SU-DHL-6 (cell line): Measurements from ENCODE around the gene ARVCF.

Experiments used
- H2AFZ ChIP-seq: fragments of 200-600 bp; sonication (generic); 2 replicates; pipeline ENCODE4 v1.6.1; 2014; ENCODE audit warnings: low read depth, mild to moderate bottlenecking, moderate library complexity, mixed read lengths, antibody characterized with exemption, low read length; ENCODE audit not compliant: severe bottlenecking
- H3F3A ChIP-seq: fragments of 200-600 bp; shearing (Covaris generic); 2 replicates; pipeline ENCODE4 v1.6.0; 2016; ENCODE audit warnings: antibody characterized with exemption, mild to moderate bottlenecking; ENCODE audit not compliant: insufficient read depth
- H3K27ac ChIP-seq: fragments of 200-600 bp; sonication (generic); 2 replicates; pipeline ENCODE4 v1.5.1; 2016; ENCODE audit warnings: low read depth, mild to moderate bottlenecking, low read length, moderate library complexity, mixed read lengths
- H3K27me3 ChIP-seq: fragments of 200-600 bp; sonication (generic), shearing (Covaris generic); 2 replicates; pipeline ENCODE4 v1.6.0; 2014; ENCODE audit warnings: mild to moderate bottlenecking, low read length
- H3K36me3 ChIP-seq: fragments of 200-600 bp; sonication (generic); 2 replicates; pipeline ENCODE4 v1.6.1; 2014; ENCODE audit warnings: mild to moderate bottlenecking, low read length, mixed read lengths
- H3K4me2 ChIP-seq: fragments of 300-600, 200-600 bp; shearing (Covaris generic), sonication (generic); 2 replicates; pipeline ENCODE4 v1.6.0; 2014; ENCODE audit warnings: low read length, low read depth, mild to moderate bottlenecking; ENCODE audit not compliant: poor library complexity, severe bottlenecking
- H3K4me3 ChIP-seq: fragments of 200-600 bp; sonication (generic); 2 replicates; pipeline ENCODE4 v1.5.1; 2014; ENCODE audit warnings: antibody characterized with exemption, low read length, mild to moderate bottlenecking, mixed read lengths; ENCODE audit not compliant: insufficient read depth, poor library complexity, severe bottlenecking
- H3K79me2 ChIP-seq: fragments of 200-600 bp; sonication (generic); 2 replicates; pipeline ENCODE4 v1.6.1; 2014; ENCODE audit warnings: mild to moderate bottlenecking, low read length, moderate library complexity; ENCODE audit not compliant: insufficient read depth
- H3K9ac ChIP-seq: fragments of 200-600 bp; sonication (generic); 2 replicates; pipeline ENCODE4 v1.7.0; 2014; ENCODE audit warnings: mild to moderate bottlenecking, low read length
- H3K9me2 ChIP-seq: fragments of 200-600 bp; sonication (generic); replicated peaks from 2 replicates; pipeline ENCODE4 v1.6.1; 2014; ENCODE audit warnings: low read length; ENCODE audit not compliant: insufficient read depth
- H3K9me3 ChIP-seq: fragments of 200-600 bp; sonication (generic); 2 replicates; pipeline ENCODE4 v1.6.1; 2014; ENCODE audit warnings: low read length, mixed read lengths; ENCODE audit not compliant: insufficient read depth
- H4K20me1 ChIP-seq: fragments of 200-600 bp; sonication (generic); 2 replicates; pipeline ENCODE4 v1.6.1; 2014; ENCODE audit warnings: low read depth, mild to moderate bottlenecking, antibody characterized with exemption, low read length, moderate library complexity, mixed read lengths
- CTCF ChIP-seq: fragments of 200-600 bp; sonication (generic); IDR thresholded peaks from one replicate; pipeline ENCODE4 v1.5.1; 2017; ENCODE audit warnings: antibody characterized with exemption, mild to moderate bottlenecking, low read length, moderate library complexity; ENCODE audit not compliant: insufficient read depth, poor library complexity, severe bottlenecking
- EZH2phosphoT487 ChIP-seq: fragments of 200-600 bp; sonication (generic), shearing (Covaris generic); conservative IDR thresholded peaks from 2 replicates; pipeline ENCODE4 v1.6.1; 2018; ENCODE audit warnings: mild to moderate bottlenecking, antibody characterized with exemption, low read length, moderate library complexity, mixed read lengths

Gene ARVCF

GRCh38 chr22:19923914-19924513, 92.6 kb downstream of the ARVCF start:
- H3K27me3 ChIP-seq: no peaks in the 10 kb centered on the region
- H3K27ac ChIP-seq: no peak overlapping the region
- TF ChIP-seq CTCF (no peak), EZH2phosphoT487 (no peak)

GRCh38 chr22:19921544-19922081, 95.0 kb downstream of the ARVCF start:
- Histone ChIP-seq H3K27me3 (no peaks in the 10 kb centered on the region), H3F3A (no peaks in the 10 kb centered on the region), H2AFZ (no peak overlapping the region), H3K9me2 (no peaks in the 10 kb centered on the region), H3K79me2 (no peaks in the 10 kb centered on the region), H3K4me2 (no peak overlapping the region), H3K9ac (no peak overlapping the region), H4K20me1 (no peaks in the 10 kb centered on the region), H3K4me3 (no peak overlapping the region), H3K27ac (no peak overlapping the region), H3K9me3 (no peaks in the 10 kb centered on the region), H3K36me3 (no peaks in the 10 kb centered on the region)
- TF ChIP-seq EZH2phosphoT487: no peak
- no peak for TF ChIP-seq CTCF

More at GRCh38 chr22:19923914-19924513, 92.6 kb downstream of the ARVCF start:
- no peaks in the 10 kb centered on the region for H4K20me1 ChIP-seq
- H3F3A ChIP-seq: no peaks in the 10 kb centered on the region
- no peak overlapping the region for H3K4me2 ChIP-seq
- H3K9me3 ChIP-seq: no peaks in the 10 kb centered on the region
- no peaks in the 10 kb centered on the region for H3K36me3 ChIP-seq
- H2AFZ ChIP-seq: no peak overlapping the region
- H3K9me2 ChIP-seq: no peaks in the 10 kb centered on the region
- no peak overlapping the region for H3K4me3 ChIP-seq
- no peak overlapping the region for H3K9ac ChIP-seq
- H3K79me2 ChIP-seq: no peaks in the 10 kb centered on the region
